Measurements from ENCODE around the gene TMEM51.

The TMEM51 gene

GRCh38 chr1:15218287-15219279, 65.0 kb downstream of the TMEM51 start:
- DNase-seq (ENCODE audit: low spot score) = no peak

GRCh38 chr1:15219280-15220023, 65.9 kb downstream of the TMEM51 start:
- DNase-seq (ENCODE audit: low spot score) = no peak

- DNase-seq (ENCODE audit: low spot score) = no peak
These were observed 66.5 kb downstream of the TMEM51 start for GRCh38 chr1:15220024-15220392.

- no peak for DNase-seq (ENCODE audit: low spot score)
These were observed 67.4 kb downstream of the TMEM51 start for GRCh38 chr1:15220825-15221431.

GRCh38 chr1:15222653-15223303, 69.2 kb downstream of the TMEM51 start:
- DNase-seq (ENCODE audit: low spot score) = no peak

GRCh38 chr1:15224259-15224869, 70.8 kb downstream of the TMEM51 start:
- no peak for DNase-seq (ENCODE audit: low spot score)

- DNase-seq (ENCODE audit: low spot score) = no peak
These were observed 71.4 kb downstream of the TMEM51 start for GRCh38 chr1:15224974-15225373.

GRCh38 chr1:15225461-15225860, 71.9 kb downstream of the TMEM51 start:
- DNase-seq (ENCODE audit: low spot score) = no peak

- no peak for DNase-seq (ENCODE audit: low spot score)
These were observed 73.1 kb downstream of the TMEM51 start for GRCh38 chr1:15226388-15227255.

- DNase-seq (ENCODE audit: low spot score) = no peak
These were observed 76.2 kb downstream of the TMEM51 start for GRCh38 chr1:15229707-15230131.

GRCh38 chr1:15231714-15232201, 78.2 kb downstream of the TMEM51 start:
- no peak for DNase-seq (ENCODE audit: low spot score)

GRCh38 chr1:15233689-15234088, 80.1 kb downstream of the TMEM51 start:
- DNase-seq (ENCODE audit: low spot score) = no peak

- DNase-seq (ENCODE audit: low spot score) = no peak
These were observed 82.8 kb downstream of the TMEM51 start for GRCh38 chr1:15236321-15236721.

- DNase-seq (ENCODE audit: low spot score) = no peak
These were observed 83.2 kb downstream of the TMEM51 start for GRCh38 chr1:15236746-15237145.

- DNase-seq (ENCODE audit: low spot score) = no peak
These were observed 85.2 kb downstream of the TMEM51 start for GRCh38 chr1:15238789-15239188.

- no peak for DNase-seq (ENCODE audit: low spot score)
These were observed 89.2 kb downstream of the TMEM51 start for GRCh38 chr1:15242766-15243165.

- no peak for DNase-seq (ENCODE audit: low spot score)
These were observed 89.9 kb downstream of the TMEM51 start for GRCh38 chr1:15243275-15244043.

- no peak for DNase-seq (ENCODE audit: low spot score)
These were observed 91.3 kb downstream of the TMEM51 start for GRCh38 chr1:15244813-15245212.

GRCh38 chr1:15245593-15246360, 92.2 kb downstream of the TMEM51 start:
- DNase-seq (ENCODE audit: low spot score) = no peak
